HEK293 (cell line): ENCODE measurements around the gene DNAAF8.
A peak's percentile ranks its signal among the peaks of the same experiment; 100 is the strongest.

Source experiments
- CTCF ChIA-PET: fragments of 350-600 bp; formaldehyde crosslinking; extraction: SDS; loops from one replicate; lab custom pipeline; 2021; ENCODE audit warnings: antibody characterized with exemption; lab: Yijun Ruan, JAX
- POLR2A ChIA-PET: fragments of 300-600 bp; formaldehyde crosslinking; extraction: SDS; loops from one replicate; lab custom pipeline; 2020; ENCODE audit warnings: antibody characterized with exemption, inconsistent platforms; lab: Yijun Ruan, JAX
- H3K27ac ChIP-seq: fragments of 200-500 bp; sonication (Bioruptor generic); 2 replicates; pipeline ENCODE4 v1.5.1; 2014; ENCODE audit warnings: low read depth, low read length, control low read depth, inconsistent platforms; ENCODE audit errors: extremely low read depth
- H3K36me3 ChIP-seq, 2 experiments: fragments of 200-500 bp in 1 of 2; sonication (Bioruptor generic) in 1 of 2; 1 replicate in 1 of 2; 2 replicates in 1 of 2; pipeline ENCODE4 v1.5.1; 2014 to 2017; ENCODE audit warnings: inconsistent platforms in 2 of 2, low read length in 2 of 2; ENCODE audit not compliant: control insufficient read depth in 2 of 2, insufficient read depth in 1 of 2
- H3K4me1 ChIP-seq: fragments of 200-500 bp; sonication (Bioruptor generic); 2 replicates; pipeline ENCODE4 v1.5.1; 2014; ENCODE audit warnings: mild to moderate bottlenecking, low read length, inconsistent platforms; ENCODE audit not compliant: control insufficient read depth, insufficient read depth
- H3K4me3 ChIP-seq: 2 replicates; pipeline ENCODE4 v1.5.1; 2011; ENCODE audit warnings: low read depth, mild to moderate bottlenecking, control low read depth, low read length, moderate library complexity
- H3K9me3 ChIP-seq: fragments of 200-500 bp; sonication (Bioruptor generic); 2 replicates; pipeline ENCODE4 v1.5.1; 2014; ENCODE audit warnings: low read depth, low read length, inconsistent platforms; ENCODE audit not compliant: control insufficient read depth, insufficient read depth
- GLIS2 ChIP-seq: fragments of 450-650 bp; formaldehyde crosslinking; IDR thresholded peaks from 2 replicates; pipeline ENCODE4 v1.5.1; 2016; ENCODE audit warnings: missing biosample characterization, missing genetic modification characterization
- KLF1 ChIP-seq: fragments of 450-650 bp; formaldehyde crosslinking; IDR thresholded peaks from 2 replicates; pipeline ENCODE4 v1.5.1; 2016; ENCODE audit warnings: missing biosample characterization, missing genetic modification characterization
- MEIS1 ChIP-seq: sonication (generic); formaldehyde crosslinking; IDR thresholded peaks from 2 replicates; pipeline ENCODE4 v1.8.1; 2022; ENCODE audit warnings: missing genetic modification reagents, mild to moderate bottlenecking, borderline replicate concordance
- TSHZ1 ChIP-seq: fragments of 450-650 bp; formaldehyde crosslinking; IDR thresholded peaks from 2 replicates; pipeline ENCODE4 v1.5.1; 2016; ENCODE audit warnings: missing biosample characterization, missing genetic modification characterization, borderline replicate concordance
- ZBTB11 ChIP-seq: fragments of 450-650 bp; formaldehyde crosslinking; conservative IDR thresholded peaks from 2 replicates; pipeline ENCODE4 v1.5.1; 2016; ENCODE audit warnings: low read depth, missing biosample characterization, missing genetic modification characterization
- ZEB2 ChIP-seq: fragments of 450-650 bp; formaldehyde crosslinking; IDR thresholded peaks from 2 replicates; pipeline ENCODE4 v1.5.1; 2016; ENCODE audit warnings: missing biosample characterization, missing genetic modification characterization
- ZNF10 ChIP-seq: fragments of 450-650 bp; formaldehyde crosslinking; IDR thresholded peaks from 2 replicates; pipeline ENCODE4 v1.5.1; 2017; ENCODE audit warnings: missing biosample characterization, missing genetic modification characterization
- ZNF2 ChIP-seq: fragments of 450-650 bp; formaldehyde crosslinking; IDR thresholded peaks from 2 replicates; pipeline ENCODE4 v1.5.1; 2016; ENCODE audit warnings: missing biosample characterization, missing genetic modification characterization
- ZNF510 ChIP-seq: fragments of 450-650 bp; formaldehyde crosslinking; IDR thresholded peaks from 2 replicates; pipeline ENCODE4 v1.5.1; 2018; ENCODE audit warnings: mild to moderate bottlenecking, missing genetic modification characterization, missing biosample characterization; ENCODE audit not compliant: insufficient replicate concordance
- ZNF707 ChIP-seq: fragments of 450-650 bp; formaldehyde crosslinking; IDR thresholded peaks from 2 replicates; pipeline ENCODE4 v1.5.1; 2016; ENCODE audit warnings: missing biosample characterization, missing genetic modification characterization
- ZNF830 ChIP-seq: fragments of 450-650 bp; IDR thresholded peaks from 2 replicates; pipeline ENCODE4 v1.5.0; 2018; ENCODE audit warnings: missing biosample characterization, missing genetic modification characterization, low read depth, mild to moderate bottlenecking, moderate library complexity
- TF ChIP-seq, protein P1 (sequence below): fragments of 450-650 bp; formaldehyde crosslinking; IDR thresholded peaks from 2 replicates; pipeline ENCODE4 v1.5.1; 2016; ENCODE audit warnings: missing biosample characterization, missing genetic modification characterization

DNAAF8 gene

GRCh38 chr16:4785758-4786433 is 51.6 kb downstream of the DNAAF8 start:
- TF ChIP-seq ZEB2 = no peak
- TF ChIP-seq KLF1 = peak; percentile 97
- no peak for TF ChIP-seq ZNF510 (tag by site-specific recombination)
- TF ChIP-seq ZNF2 (tag by site-specific recombination) = no peak
- no peak for TF ChIP-seq TSHZ1 (tag by site-specific recombination)
- ChIA-PET CTCF (no interaction called here), POLR2A (no interaction called here)
- no peaks in the 10 kb centered on the region for H3K36me3 ChIP-seq
- no peak overlapping the region for H3K27ac ChIP-seq
- no peak overlapping the region for H3K4me3 ChIP-seq
- no peaks in the 10 kb centered on the region for H3K9me3 ChIP-seq
- no peaks in the 10 kb centered on the region for H3K4me1 ChIP-seq

GRCh38 chr16:4787068-4787467 is 52.7 kb downstream of the DNAAF8 start:
- POLR2A ChIA-PET = interaction anchor here (3.3 kb wide), 1 partner anchor 15 kb away, joined by 19 read pairs; the partner anchor contains the start of gene ROGDI
- no peak overlapping the region for H3K4me3 ChIP-seq
- CTCF ChIA-PET = no interaction called here

More at GRCh38 chr16:4787068-4787467, 52.7 kb downstream of the DNAAF8 start:
- Histone ChIP-seq H3K4me1 (no peaks in the 10 kb centered on the region), H3K27ac (no peak overlapping the region), H3K36me3 (no peaks in the 10 kb centered on the region), H3K9me3 (no peaks in the 10 kb centered on the region)
- TF ChIP-seq ZNF830 (no peak), GLIS2 (tag by site-specific recombination) (no peak), ZNF707 (no peak), ZBTB11 (tag by site-specific recombination) (no peak), ZNF10 (tag by site-specific recombination) (no peak), MEIS1 (no peak)
- TF ChIP-seq, protein P1, sequence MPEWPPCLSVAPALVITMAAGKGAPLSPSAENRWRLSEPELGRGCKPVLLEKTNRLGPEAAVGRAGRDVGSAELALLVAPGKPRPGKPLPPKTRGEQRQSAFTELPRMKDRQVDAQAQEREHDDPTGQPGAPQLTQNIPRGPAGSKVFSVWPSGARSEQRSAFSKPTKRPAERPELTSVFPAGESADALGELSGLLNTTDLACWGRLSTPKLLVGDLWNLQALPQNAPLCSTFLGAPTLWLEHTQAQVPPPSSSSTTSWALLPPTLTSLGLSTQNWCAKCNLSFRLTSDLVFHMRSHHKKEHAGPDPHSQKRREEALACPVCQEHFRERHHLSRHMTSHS (tag by site-specific recombination) = no peak
